WTC11 (cell line): ENCODE data around the gene NCBP2. TPM values are rescaled to one million over a fixed set of nuclear protein-coding genes. Genes with fewer than 3 reads are reported as not detected.

Source experiments
- ATAC-seq: fragments of 200-7000 bp; cut with Tn5 transposase; 2 replicates; pipeline ENCODE4 v1.10.0; 2021; ENCODE audit warnings: mild to moderate bottlenecking, moderate library complexity
- CTCF ChIA-PET: fragments of 300-600 bp; sonication (Branson Sonifier 250); formaldehyde crosslinking; loops from one replicate; lab custom pipeline; 2021; ENCODE audit warnings: antibody characterized with exemption; lab: Charles Lee
- POLR2A ChIA-PET: fragments of 350-600 bp; sonication (Branson Sonifier 250); formaldehyde crosslinking; loops from one replicate; lab custom pipeline; 2021; ENCODE audit warnings: antibody characterized with exemption; lab: Charles Lee
- DNase-seq: peaks from one replicate; pipeline ENCODE4 v3.0.0; 2021; ENCODE audit warnings: low spot score
- H3K27ac Mint-ChIP-seq: 2 replicates; pipeline ENCODE4 v1.8.0; 2021; ENCODE audit warnings: mixed read lengths
- H3K27me3 Mint-ChIP-seq: 2 replicates; pipeline ENCODE4 v1.8.0; 2021; ENCODE audit warnings: low read depth, mild to moderate bottlenecking, moderate library complexity, mixed read lengths
- H3K36me3 Mint-ChIP-seq: 2 replicates; pipeline ENCODE4 v1.8.0; 2021; ENCODE audit warnings: mixed read lengths
- H3K4me1 Mint-ChIP-seq: 2 replicates; pipeline ENCODE4 v1.8.0; 2022; ENCODE audit warnings: mixed read lengths
- H3K4me3 Mint-ChIP-seq: 2 replicates; pipeline ENCODE4 v1.8.0; 2021; ENCODE audit warnings: mild to moderate bottlenecking, moderate library complexity, mixed read lengths
- H3K9me3 Mint-ChIP-seq: 2 replicates; pipeline ENCODE4 v1.8.0; 2021; ENCODE audit warnings: mixed read lengths
- CREB1 ChIP-seq: sonication (generic); formaldehyde crosslinking; IDR thresholded peaks from 2 replicates; pipeline ENCODE4 v1.8.0; 2023; ENCODE audit warnings: mild to moderate bottlenecking, missing genetic modification reagents
- GABPB1 ChIP-seq: sonication (generic); formaldehyde crosslinking; IDR thresholded peaks from 2 replicates; pipeline ENCODE4 v1.8.1; 2023; ENCODE audit warnings: mild to moderate bottlenecking, missing genetic modification reagents
- GTF2I ChIP-seq: fragments of 250-450 bp; sonication (Bioruptor Pico); conservative IDR thresholded peaks from 2 replicates; pipeline ENCODE4 v1.4.0; 2021; ENCODE audit warnings: mild to moderate bottlenecking
- JUN ChIP-seq: sonication (generic); formaldehyde crosslinking; IDR thresholded peaks from 2 replicates; pipeline ENCODE4 v1.8.0; 2023; ENCODE audit warnings: mild to moderate bottlenecking, missing genetic modification reagents
- MXD4 ChIP-seq: fragments of 250-450 bp; sonication (Bioruptor Pico); IDR thresholded peaks from 2 replicates; pipeline ENCODE4 v1.8.0; 2021; ENCODE audit warnings: mild to moderate bottlenecking, moderate library complexity, borderline replicate concordance
- RELA ChIP-seq: sonication (generic); formaldehyde crosslinking; IDR thresholded peaks from 2 replicates; pipeline ENCODE4 v1.8.1; 2022; ENCODE audit warnings: missing genetic modification reagents, mild to moderate bottlenecking, borderline replicate concordance
- RORB ChIP-seq: fragments of 250-450 bp; sonication (Bioruptor Pico); IDR thresholded peaks from 2 replicates; pipeline ENCODE4 v1.9.0; 2021; ENCODE audit warnings: mild to moderate bottlenecking
- SMAD3 ChIP-seq: sonication (generic); formaldehyde crosslinking; IDR thresholded peaks from 2 replicates; pipeline ENCODE4 v1.8.0; 2022; ENCODE audit warnings: missing genetic modification reagents, mild to moderate bottlenecking, borderline replicate concordance
- SOX15 ChIP-seq: fragments of 250-450 bp; sonication (Bioruptor Pico); IDR thresholded peaks from 2 replicates; pipeline ENCODE4 v1.9.0; 2021; ENCODE audit warnings: mild to moderate bottlenecking
- ZNF317 ChIP-seq: sonication (generic); formaldehyde crosslinking; IDR thresholded peaks from 2 replicates; pipeline ENCODE4 v1.8.1; 2023; ENCODE audit warnings: low read depth, mild to moderate bottlenecking, moderate library complexity, missing genetic modification reagents, borderline replicate concordance
- total RNA-seq: library from RNA; stranded (reverse); gene quantifications from 3 replicates; pipeline ENCODE4 v1.2.3, GENCODE V29; 2021
- TF ChIP-seq, protein P1 (sequence below): fragments of 250-450 bp; sonication (Bioruptor Pico); IDR thresholded peaks from 2 replicates; pipeline ENCODE4 v1.9.0; 2021; ENCODE audit warnings: moderate library complexity, mild to moderate bottlenecking, inconsistent platforms, borderline replicate concordance
- TF ChIP-seq, protein P2 (sequence below): sonication (generic); formaldehyde crosslinking; IDR thresholded peaks from 2 replicates; pipeline ENCODE4 v1.8.1; 2023; ENCODE audit warnings: mild to moderate bottlenecking, moderate library complexity, missing genetic modification reagents
- TF ChIP-seq, protein P3 (sequence below): sonication (generic); formaldehyde crosslinking; IDR thresholded peaks from 2 replicates; pipeline ENCODE4 v1.8.0; 2023; ENCODE audit warnings: missing genetic modification reagents
- TF ChIP-seq, protein P4 (sequence below): fragments of 250-450 bp; sonication (Bioruptor Pico); IDR thresholded peaks from 2 replicates; pipeline ENCODE4 v1.9.0; 2021; ENCODE audit warnings: mild to moderate bottlenecking, borderline replicate concordance

Gene NCBP2
- total RNA-seq, 1 experiment from 2014 or later: 96.9 TPM

DNA sequence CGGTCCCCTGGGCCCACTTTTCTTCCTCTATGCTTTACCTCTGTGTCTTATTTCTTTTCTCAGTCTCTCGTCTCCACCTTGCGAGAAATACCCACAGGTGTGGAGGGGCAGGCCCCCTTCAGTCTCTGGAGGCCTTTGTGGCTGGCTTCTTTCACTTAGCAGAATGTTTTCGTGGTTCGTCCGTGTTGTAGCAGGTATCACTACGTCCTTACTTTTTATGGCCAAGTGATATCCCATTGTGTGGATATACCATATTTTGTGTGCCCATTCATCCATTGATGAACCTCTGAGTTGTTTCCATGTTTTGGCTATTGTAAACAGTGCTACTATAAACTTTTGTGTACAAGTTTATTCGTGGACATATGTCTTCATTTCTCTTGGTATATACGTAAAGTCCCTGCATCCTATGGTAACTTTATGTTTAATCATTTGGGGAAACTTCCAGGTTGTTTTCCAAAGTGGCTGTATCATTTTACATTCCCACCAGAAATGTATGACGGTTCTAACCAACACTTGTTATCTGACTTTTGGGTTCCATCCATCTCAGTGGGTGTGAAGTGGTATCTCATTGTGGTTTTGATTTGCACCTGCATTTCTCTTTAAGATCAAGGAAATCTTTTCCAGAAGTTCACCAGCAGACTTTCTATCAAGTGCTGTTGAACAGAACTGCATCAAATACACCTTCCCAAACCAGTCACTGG is 20.8 kb upstream of the NCBP2 start (continued):
- TF ChIP-seq, protein P1, sequence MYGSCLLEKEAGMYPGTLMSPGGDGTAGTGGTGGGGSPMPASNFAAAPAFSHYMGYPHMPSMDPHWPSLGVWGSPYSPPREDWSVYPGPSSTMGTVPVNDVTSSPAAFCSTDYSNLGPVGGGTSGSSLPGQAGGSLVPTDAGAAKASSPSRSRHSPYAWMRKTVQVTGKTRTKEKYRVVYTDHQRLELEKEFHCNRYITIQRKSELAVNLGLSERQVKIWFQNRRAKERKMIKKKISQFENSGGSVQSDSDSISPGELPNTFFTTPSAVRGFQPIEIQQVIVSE (CRISPR knock-in tag): no peak
- TF ChIP-seq RELA (CRISPR knock-in tag) (no peak), CREB1 (CRISPR knock-in tag) (no peak), SMAD3 (no peak), ZNF317 (CRISPR knock-in tag) (no peak), JUN (CRISPR knock-in tag) (no peak), SOX15 (CRISPR knock-in tag) (no peak)
- TF ChIP-seq, protein P2, sequence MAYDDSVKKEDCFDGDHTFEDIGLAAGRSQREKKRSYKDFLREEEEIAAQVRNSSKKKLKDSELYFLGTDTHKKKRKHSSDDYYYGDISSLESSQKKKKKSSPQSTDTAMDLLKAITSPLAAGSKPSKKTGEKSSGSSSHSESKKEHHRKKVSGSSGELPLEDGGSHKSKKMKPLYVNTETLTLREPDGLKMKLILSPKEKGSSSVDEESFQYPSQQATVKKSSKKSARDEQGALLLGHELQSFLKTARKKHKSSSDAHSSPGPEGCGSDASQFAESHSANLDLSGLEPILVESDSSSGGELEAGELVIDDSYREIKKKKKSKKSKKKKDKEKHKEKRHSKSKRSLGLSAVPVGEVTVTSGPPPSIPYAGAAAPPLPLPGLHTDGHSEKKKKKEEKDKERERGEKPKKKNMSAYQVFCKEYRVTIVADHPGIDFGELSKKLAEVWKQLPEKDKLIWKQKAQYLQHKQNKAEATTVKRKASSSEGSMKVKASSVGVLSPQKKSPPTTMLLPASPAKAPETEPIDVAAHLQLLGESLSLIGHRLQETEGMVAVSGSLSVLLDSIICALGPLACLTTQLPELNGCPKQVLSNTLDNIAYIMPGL: no peak
- TF ChIP-seq, protein P3, sequence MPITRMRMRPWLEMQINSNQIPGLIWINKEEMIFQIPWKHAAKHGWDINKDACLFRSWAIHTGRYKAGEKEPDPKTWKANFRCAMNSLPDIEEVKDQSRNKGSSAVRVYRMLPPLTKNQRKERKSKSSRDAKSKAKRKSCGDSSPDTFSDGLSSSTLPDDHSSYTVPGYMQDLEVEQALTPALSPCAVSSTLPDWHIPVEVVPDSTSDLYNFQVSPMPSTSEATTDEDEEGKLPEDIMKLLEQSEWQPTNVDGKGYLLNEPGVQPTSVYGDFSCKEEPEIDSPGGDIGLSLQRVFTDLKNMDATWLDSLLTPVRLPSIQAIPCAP (CRISPR knock-in tag): no peak
- TF ChIP-seq, all 79 proteins: peak for 0

DNA sequence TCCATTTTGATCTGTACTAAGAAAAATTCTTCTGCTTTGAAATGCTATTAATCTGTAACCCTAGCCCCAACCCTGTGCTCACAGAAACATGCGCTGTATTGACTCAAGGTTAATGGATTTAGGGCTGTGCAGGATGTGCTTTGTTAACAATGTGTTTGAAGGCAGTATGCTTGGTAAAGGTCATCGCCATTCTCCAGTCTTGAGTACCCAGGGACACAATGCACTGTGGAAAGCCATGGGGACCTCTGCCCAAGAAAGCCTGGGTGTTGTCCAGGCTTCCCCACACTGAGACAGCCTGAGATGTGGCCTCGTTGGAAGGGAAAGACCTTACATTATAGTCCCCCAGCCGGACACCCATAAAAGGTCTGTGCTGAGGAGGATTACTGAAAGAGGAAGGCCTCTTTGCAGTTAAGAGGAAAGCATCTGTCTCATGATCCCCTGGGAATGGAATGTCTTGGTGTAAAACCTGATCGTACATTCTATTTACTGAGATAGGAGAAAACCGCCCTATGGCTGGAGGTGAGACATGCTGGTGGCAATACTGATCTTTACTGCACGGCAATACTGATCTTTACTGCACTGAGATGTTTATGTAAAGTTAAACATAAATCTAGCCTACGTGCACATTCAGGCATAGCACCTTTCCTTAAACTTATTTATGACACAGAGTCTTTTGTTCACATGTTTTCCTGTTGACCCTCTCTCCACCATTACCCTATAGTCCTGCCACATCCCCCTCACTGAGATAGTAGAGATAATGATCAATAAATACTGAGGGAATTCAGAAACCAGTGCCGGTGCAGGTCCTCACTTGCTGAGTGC is 20.0 kb upstream of the NCBP2 start:
- Mint-ChIP-seq H3K9me3 (no peaks in the 10 kb centered on the region), H3K4me3 (no peak overlapping the region), H3K27me3 (peaks cover 67% of the 10 kb centered on the region), H3K27ac (no peak overlapping the region), H3K36me3 (no peaks in the 10 kb centered on the region), H3K4me1 (peaks cover 5% of the 10 kb centered on the region)
- no peak for DNase-seq
- POLR2A ChIA-PET: no interaction called here
- CTCF ChIA-PET: no interaction called here
- TF ChIP-seq MXD4 (CRISPR knock-in tag) (no peak), GABPB1 (peak; percentile 44; the same call in 1 of the 2 replicates)
- TF ChIP-seq, all 79 proteins: peak for 1
- no peak for ATAC-seq

DNA sequence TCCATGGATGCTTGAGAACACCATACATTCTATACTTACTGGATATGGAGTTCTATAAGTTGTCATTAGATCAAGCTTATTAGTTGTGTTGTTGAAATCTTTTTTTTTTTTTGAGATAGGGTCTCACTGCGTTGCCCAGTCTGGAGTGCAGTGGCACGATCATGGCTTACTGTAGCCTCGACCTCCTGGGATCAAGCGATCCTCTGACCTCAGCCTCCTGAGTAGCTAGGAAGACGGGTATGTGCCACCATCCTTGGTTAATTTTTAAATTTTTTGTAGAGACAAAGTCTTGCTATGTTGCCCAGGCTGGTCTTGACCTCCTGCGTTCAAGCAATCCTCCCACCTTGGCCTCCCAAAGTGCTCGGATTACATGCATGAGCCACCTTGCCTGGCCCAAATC is 12.5 kb upstream of the NCBP2 start:
- Mint-ChIP-seq H3K9me3 (no peaks in the 10 kb centered on the region), H3K27me3 (peaks cover 8% of the 10 kb centered on the region; the same call in 1 of the 2 replicates), H3K36me3 (no peaks in the 10 kb centered on the region), H3K4me1 (no peaks in the 10 kb centered on the region), H3K4me3 (no peak overlapping the region), H3K27ac (no peak overlapping the region)
- DNase-seq: no peak
- ChIA-PET POLR2A (no interaction called here), CTCF (interaction anchor here (1.0 kb wide), 1 partner anchor 8 kb away, joined by 3 read pairs; no protein-coding TSS in a partner anchor)
- TF ChIP-seq, protein P4, sequence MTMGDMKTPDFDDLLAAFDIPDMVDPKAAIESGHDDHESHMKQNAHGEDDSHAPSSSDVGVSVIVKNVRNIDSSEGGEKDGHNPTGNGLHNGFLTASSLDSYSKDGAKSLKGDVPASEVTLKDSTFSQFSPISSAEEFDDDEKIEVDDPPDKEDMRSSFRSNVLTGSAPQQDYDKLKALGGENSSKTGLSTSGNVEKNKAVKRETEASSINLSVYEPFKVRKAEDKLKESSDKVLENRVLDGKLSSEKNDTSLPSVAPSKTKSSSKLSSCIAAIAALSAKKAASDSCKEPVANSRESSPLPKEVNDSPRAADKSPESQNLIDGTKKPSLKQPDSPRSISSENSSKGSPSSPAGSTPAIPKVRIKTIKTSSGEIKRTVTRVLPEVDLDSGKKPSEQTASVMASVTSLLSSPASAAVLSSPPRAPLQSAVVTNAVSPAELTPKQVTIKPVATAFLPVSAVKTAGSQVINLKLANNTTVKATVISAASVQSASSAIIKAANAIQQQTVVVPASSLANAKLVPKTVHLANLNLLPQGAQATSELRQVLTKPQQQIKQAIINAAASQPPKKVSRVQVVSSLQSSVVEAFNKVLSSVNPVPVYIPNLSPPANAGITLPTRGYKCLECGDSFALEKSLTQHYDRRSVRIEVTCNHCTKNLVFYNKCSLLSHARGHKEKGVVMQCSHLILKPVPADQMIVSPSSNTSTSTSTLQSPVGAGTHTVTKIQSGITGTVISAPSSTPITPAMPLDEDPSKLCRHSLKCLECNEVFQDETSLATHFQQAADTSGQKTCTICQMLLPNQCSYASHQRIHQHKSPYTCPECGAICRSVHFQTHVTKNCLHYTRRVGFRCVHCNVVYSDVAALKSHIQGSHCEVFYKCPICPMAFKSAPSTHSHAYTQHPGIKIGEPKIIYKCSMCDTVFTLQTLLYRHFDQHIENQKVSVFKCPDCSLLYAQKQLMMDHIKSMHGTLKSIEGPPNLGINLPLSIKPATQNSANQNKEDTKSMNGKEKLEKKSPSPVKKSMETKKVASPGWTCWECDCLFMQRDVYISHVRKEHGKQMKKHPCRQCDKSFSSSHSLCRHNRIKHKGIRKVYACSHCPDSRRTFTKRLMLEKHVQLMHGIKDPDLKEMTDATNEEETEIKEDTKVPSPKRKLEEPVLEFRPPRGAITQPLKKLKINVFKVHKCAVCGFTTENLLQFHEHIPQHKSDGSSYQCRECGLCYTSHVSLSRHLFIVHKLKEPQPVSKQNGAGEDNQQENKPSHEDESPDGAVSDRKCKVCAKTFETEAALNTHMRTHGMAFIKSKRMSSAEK (CRISPR knock-in tag): no peak
- TF ChIP-seq GTF2I (peak; percentile 69), RORB (CRISPR knock-in tag) (no peak)
- ATAC-seq: no peak
